GM18526 (cell line): ENCODE results near the gene CABP7.

ENCODE experiments used
- POLR2A ChIP-seq: IDR thresholded peaks from 3 replicates; pipeline ENCODE4 v1.6.1; 2011; ENCODE audit not compliant: insufficient read length; ENCODE audit errors: extremely low read depth

The CABP7 gene

DNA sequence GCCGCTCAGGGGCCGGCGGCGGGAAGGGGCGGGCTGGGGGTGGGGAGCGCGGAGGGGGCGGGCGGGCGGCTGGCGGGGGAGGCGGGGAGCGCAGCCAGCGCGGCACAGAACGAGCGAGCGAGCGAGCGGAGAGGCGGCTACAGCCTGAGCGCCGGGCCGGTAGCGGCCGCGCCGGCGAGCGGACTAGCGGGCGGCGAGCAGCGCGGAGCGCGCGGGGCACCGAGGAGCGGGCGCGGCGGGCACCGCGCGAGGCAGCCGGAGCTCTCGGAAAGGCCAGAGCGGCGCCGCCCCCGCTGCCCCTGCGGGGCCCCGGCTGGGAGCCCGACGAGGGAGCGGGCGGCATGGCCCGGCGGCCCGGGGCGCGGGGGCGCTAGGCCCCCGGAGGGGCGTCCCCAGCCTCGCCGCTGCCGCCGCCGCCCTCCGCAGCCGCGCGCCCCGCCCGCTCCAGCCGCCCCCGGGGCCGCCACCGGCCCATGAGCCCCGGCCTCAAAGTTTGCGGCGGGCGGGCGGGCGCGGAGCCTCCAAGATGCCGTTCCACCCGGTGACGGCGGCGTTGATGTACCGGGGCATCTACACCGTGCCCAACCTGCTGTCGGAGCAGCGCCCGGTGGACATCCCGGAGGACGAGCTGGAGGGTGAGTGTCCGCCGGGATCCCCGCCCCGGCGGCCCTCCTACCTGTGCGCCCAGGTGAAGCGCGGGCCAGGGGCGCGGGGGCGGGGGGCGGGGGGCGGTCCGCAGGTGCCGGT, at the start of gene CABP7:
TSS of gene CABP7 (plus strand) at position 105 of the 747 bp plus-strand sequence. CDS start at position 527, 422 bp downstream.
- TF ChIP-seq POLR2A: no peak

DNA sequence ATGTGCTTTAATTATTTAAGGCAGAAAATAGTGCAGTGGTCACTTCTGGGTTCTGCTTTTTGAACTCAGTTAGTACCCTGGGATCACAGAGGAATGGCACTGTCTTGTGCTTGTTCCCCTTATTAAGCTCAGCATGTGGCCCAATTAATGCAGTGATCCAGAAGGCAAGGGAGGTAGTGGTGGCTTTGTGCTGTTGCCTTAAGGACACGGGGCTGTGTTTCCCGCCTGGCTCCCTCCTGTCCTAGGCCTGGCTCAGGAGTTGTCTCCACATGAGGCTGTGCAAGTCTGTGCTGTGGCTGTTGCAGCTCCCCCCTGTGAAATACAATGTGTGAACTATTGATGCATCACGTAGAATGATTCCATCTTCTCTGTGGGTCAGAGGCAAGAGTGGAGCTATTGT, 49.2 kb upstream of the CABP7 start:
- TF ChIP-seq POLR2A: no peak

DNA sequence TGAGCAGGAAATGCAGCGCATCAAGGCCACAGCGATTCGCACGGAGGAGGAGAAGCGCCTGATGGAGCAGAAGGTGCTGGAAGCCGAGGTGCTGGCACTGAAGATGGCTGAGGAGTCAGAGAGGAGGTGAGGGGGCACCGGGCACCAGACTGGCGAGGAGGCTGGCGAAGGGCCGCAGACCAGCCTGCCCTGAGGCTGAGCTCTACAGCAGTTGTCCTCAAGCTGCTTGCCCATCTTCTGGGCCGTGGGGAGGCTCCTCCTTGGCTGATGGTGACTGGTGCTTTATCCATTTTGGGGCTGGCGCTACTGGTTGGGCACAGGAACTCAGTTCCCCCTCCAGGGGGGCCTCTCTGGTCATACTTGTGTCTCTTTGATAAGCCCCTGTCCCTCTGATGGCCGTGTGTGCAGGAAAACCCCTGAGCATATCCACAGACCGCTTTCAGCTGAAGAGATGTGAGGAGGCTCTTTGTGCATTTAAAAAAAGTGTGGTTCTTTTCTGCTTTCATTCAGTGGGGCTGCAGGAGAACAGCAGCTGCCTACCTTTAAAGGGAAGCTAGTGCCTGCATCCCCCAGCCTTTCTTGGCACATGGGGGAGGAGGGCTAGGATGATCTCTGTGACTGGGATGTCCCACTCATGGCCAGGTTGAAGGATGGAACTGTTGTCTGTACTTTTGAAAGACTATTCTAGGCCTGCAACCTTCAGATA, 46.3 kb upstream of the CABP7 start:
- TF ChIP-seq POLR2A: no peak

DNA sequence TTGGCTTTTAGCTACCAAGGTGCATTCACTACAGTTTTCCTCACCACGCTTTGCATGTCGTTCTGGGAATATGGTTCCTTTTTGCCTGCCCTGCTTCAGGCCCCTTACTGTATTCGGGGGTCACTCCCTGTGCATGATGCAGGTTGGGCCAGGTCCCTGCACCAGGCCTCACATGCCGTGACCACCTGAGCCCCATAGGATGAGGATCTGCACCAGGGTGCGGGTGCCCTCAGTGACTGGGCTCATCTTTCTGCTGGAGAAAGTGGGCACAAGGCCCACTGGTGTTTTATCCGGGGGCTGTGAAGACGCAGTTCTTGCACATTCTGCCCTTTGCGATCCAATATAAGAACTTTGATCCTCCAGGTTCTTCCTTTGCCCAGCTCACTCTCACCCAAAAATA, 45.7 kb upstream of the CABP7 start:
- no peak for TF ChIP-seq POLR2A

DNA sequence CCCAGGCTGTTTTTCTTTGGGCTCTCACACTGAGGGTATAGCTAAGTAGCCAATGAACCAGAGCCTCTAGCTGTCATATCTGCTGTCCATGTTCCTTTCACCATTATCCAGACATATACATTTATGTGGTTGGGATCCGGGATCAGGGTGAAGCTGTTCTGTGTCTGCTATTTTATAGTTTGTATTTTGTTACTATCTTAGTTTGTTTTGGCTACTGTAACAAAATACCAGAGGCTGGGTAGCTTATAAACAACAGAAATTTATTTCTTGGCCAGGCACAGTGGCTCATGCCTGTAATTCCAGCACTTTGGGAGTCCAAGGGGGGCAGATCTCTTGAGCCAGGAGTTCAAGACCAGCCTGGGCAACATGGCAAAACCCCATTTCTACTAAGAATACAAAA, 40.5 kb upstream of the CABP7 start:
- no peak for TF ChIP-seq POLR2A

DNA sequence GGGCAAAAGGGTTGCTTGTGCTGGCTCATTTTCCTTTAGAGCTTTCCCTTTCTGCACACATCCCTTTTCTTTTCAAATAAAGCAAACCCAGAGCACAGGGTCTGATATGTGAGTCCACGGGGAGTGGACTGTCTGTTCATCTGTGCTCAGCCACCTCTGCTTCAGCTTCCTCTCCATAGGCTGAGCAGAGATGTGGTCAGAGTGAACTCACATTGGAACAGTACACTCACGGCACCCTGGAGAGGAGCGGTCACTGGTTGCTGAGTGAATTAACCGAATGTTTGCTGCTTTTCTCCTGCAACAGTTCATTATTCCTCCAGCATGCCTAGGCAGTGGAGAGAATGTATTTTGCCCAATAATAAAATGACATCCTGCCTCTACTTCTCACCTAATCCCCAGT, 36.3 kb upstream of the CABP7 start:
- no peak for TF ChIP-seq POLR2A

DNA sequence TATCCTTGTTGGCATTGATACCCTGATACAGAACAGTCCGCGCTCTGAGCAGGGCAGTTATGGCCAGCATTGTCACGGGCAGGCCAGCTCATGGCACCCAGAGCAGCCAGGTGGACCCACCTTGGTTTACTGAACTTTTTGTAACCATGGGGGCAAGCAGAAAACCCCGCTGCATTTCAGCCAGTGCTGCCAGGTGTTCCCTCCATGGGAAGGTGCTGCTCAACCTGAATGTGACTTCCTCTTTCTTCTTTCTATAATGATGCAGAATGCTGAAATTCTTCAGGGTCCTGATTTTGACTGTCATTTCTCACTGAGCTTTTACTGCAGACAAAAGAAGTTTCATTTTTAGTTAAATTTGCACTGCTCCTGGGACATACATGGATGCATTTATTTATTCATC, 35.6 kb upstream of the CABP7 start:
- TF ChIP-seq POLR2A: no peak

DNA sequence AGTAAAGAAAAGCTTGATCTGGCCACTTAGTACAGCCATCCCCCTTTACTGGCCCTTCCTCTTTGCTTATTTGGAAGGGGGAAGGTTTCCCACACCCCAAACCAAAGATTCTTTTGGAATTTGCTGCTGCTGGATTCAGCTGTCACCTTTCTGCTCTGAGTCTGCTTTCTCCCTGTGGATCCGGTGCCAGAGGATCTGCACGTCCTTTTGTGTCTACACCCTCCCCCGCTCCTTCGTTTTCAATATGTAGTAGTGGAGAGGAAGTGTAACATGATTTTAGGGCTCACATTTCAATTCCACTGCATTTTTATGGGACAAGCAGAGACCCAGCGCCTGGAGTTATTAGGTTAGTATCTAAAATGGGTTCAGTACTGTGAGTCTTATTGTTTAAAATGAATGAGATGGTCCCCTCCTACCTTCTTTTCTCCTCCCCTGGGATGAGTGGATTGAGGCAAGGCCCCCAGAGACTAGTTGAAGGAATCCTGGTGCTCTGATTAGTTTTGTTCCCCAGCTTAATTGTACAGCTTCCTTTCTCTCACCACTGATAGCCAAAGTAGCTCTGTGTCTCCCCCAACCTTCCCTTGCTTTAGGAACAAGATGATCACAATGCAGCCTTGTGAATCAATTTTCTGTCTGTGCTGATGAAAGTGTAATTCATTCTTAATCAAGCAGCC, 30.5 kb upstream of the CABP7 start:
- TF ChIP-seq POLR2A: no peak

DNA sequence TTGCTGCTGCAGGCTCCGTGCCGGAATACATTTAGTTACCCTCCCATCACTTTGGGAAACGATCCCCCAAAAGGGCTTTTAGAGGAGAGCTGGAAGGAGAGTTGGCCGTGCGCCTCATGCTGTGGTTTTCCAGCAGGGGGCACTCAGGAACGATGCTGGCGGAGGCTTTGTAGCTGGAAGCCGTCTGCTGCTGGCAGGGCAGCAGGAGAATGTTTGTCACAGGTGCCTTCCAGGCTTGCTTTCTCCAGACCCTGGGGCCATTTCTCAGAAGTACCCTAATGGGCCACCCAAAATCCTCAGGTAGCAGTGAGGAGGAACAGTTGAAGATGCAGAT, 30.0 kb upstream of the CABP7 start:
- TF ChIP-seq POLR2A: no peak

DNA sequence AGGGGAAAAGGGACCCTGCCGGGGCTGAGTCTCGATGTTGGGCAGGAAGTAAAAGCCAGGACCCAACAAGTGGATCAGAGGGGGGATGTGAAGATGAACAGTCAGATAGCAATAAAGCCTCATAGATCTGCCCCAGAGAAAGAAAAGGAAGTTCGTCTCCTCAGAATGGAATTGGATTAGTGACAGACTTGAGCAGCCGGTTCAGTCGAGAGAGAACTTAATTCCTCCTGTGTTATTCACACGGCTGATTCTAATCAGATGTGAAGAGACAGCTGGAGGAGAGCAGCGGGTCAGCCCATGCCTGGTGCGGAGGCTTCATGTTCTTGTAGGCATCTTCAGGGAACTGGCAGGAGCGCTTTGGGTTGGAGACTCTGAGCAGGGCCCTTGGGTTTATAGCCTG, 29.3 kb upstream of the CABP7 start:
- no peak for TF ChIP-seq POLR2A

DNA sequence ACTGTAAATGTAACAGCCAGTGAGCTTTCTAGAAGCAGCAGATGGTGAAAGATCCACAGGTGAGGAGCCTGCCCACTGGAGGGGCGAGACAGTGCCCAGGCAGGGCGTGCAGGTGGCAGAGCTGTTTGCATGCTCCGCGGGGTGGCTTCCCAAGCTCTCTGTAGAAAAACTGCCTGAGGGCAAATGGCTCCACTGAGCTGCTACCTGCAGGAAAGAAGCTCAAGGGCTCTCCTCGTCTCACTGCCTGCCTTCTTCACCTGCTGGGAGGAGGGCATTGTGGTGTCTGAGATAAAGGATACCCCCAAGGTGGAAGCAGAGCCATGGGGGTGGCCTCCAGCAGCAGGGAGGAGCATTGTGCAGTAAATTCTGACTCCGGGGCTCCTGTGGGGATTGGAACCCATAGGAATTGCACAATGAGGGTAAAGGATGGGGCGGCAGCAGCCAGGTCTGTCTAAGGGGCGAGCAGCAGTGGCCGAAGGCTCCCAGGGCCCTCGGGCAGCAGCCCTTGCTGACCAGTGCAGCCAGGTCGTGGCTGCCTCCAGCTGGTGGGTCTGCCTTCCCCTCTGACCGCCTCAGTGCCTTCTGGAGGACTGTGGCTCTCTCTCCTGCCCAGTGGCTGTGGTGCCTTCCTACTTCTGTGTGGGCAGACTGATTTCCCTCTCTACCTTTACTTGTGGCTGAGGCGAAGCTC, 28.0 kb upstream of the CABP7 start:
- no peak for TF ChIP-seq POLR2A

DNA sequence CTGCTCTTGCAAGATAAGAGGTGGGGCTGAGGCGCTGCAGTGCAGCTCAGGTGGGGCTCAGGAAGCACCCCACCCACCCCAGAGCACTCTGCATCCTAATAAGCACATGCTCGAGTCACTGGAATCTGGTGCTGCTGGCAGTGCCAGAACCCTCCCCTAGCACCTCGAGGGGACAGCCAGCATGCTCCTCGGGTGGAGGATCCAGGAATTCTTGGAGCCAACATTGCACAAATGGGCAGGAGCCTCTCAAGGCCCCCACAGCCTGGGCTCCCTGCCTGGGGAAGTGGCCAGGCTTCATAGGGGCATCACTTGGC, 27.5 kb upstream of the CABP7 start:
- TF ChIP-seq POLR2A: no peak

DNA sequence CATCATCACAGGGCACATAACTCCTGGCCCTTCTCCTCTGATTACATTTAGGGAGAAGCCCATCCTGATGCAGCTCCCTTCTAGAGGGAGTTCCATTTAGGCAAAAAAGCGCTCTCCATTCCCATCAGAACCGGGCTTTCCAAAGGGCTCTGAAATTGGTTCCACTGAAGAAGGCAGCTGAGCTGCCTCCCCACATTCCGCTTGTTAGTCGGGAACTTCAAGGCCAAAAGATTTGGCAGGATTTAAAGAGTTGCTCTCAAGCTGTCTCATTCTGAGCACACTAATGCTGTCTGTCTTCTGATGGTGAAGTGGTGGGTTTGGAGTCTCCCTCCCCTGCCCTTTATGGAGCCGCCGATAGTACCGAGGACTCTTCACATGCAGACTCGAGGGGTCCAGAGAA, 26.6 kb upstream of the CABP7 start:
- no peak for TF ChIP-seq POLR2A

DNA sequence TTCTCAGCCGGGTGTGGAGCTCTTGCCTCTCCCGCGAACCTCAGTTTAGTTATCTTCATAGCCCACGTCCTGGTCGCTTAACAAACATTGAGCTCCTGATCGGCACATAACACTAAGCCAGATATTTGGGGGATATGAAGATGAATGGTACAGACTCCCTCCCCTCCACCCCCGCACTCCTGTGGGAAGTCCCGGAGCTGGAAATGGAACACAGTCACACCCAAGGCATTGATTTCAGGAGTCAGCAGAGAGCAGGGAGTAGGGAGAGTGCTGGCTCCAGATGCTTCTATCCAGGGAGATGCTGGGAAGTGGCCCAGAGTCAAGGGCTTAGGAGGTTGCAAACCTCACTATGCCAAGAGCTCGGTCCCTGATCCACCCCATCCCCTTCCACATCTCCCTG, 26.1 kb upstream of the CABP7 start:
- TF ChIP-seq POLR2A: no peak

DNA sequence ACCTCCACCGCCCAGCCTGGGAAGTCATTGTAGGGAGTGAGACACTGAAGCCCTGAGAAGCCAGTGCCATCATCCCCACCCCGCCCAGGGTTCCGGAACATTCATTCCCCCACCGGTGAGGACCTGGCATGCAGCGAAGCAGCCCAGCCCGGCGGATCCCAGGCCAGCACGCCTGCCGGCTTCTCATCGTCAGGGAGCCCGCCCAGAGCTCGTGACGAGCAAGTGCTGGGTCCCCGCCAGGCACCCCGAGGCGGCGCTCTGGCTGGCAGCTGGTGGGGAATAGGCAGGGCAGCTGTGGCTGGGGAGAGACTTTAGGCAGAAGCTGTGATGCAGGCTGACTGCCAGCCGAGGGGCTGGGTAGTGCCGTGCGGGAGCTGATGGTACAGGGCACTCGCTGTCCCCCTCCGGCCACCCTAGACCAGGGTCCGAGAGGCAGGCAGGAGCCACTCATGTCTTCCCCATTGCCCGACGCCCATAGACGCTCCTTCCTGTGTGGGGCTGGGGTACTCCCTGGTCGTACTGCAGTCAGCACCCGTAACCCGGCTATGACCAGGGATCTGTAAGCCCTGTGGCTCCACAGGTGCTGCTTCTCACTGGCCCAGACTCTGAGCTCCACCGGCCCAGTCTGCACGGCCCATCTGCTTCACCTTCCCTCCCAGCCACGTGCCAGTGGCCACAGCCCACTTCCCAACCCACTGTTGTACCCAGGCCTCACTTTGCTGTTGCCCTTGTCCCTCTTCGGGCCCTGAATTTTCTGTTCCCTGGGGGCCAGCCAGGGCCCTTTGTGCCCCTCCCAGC, 24.5 kb upstream of the CABP7 start:
- no peak for TF ChIP-seq POLR2A
